DND-41 (cell line): ENCODE measurements around the gene LRRC27.
"Not testable (repeated sequence)": the region's sequence is repeated elsewhere in the genome, so short reads cannot be mapped to it uniquely, and the experiment has no call there.

Source experiments
- CTCF ChIP-seq: IDR thresholded peaks from 2 replicates; pipeline ENCODE4 v1.5.1; 2012; ENCODE audit warnings: borderline replicate concordance, low read length, moderate library complexity, mild to moderate bottlenecking; ENCODE audit not compliant: poor library complexity, severe bottlenecking; ENCODE audit errors: extremely low read depth
- EZH2 ChIP-seq: IDR thresholded peaks from 3 replicates; pipeline ENCODE4 v1.6.1; 2012; ENCODE audit warnings: borderline replicate concordance, low read depth, mild to moderate bottlenecking, moderate library complexity, low read length, inconsistent platforms; ENCODE audit not compliant: severe bottlenecking

GRCh38 chr10:132379026-132379425, 47.0 kb downstream of the LRRC27 start:
- not testable (repeated sequence) for TF ChIP-seq CTCF, EZH2
